ENCODE measurements around the gene RTTN. TPM values are rescaled to one million over a fixed set of nuclear protein-coding genes. Genes with fewer than 3 reads are reported as not detected.
"Not testable (repeated sequence)": the region's sequence is repeated elsewhere in the genome, so short reads cannot be mapped to it uniquely, and the experiment has no call there.

The RTTN gene
- total RNA-seq, 1 experiment from 2014 or later = 8.0 TPM

- DNase-seq (ENCODE audit: low spot score) = no peak
These were observed 48.6 kb downstream of the RTTN start for GRCh38 chr18:70156886-70157285.

DNA sequence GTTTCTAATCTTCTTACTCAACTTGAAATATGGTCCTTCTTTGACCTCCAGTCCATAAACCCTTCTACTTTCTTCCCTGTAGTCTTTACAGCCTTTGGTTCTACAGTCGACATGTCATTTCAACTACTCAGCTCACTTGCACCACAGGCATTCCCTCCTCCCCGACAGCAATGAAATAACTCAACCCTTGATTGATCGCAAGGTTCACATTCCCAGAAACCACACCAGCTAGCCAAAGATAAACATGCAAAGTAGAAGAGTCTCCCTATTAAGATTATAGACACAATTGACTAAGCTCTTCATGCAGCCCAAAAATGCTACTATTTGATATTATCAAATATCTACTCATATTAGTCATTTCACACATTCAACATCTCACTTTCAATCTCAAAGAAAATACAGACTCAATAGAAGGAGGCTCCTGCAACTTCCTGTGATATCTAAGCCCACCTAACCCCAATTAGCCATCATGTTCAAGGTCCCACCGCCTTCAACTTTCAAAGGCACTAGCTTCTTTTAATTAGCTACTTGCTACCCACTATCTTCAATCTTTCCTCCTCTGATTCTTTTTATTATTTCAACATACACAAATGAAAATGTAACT, 50.8 kb downstream of the RTTN start:
- peak; percentile 50 for DNase-seq (ENCODE audit: low spot score)

- DNase-seq (ENCODE audit: low spot score) = no peak
These were observed 53.9 kb downstream of the RTTN start for GRCh38 chr18:70151614-70152013.

GRCh38 chr18:70149616-70150301, 55.7 kb downstream of the RTTN start:
- no peak for DNase-seq (ENCODE audit: low spot score)

DNA sequence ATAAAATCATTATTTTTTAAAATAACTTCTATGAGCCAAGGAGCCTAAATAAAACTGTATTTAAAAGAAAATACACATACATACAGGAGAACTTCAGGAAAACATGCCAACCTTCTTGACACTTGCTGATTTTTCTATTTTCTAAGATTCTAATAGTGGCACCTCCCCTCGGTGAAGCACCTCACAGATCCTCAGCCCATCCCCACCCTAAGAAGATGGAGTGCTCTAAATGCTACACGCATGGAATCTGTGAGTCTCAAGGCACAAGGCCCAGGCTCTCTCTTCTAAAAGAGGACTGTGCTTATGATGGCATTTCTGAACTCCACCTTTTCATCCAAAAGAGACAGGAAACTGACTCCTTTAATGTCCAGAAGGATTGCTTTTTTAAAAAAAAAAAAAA, 56.3 kb downstream of the RTTN start:
- no peak for DNase-seq (ENCODE audit: low spot score)

DNA sequence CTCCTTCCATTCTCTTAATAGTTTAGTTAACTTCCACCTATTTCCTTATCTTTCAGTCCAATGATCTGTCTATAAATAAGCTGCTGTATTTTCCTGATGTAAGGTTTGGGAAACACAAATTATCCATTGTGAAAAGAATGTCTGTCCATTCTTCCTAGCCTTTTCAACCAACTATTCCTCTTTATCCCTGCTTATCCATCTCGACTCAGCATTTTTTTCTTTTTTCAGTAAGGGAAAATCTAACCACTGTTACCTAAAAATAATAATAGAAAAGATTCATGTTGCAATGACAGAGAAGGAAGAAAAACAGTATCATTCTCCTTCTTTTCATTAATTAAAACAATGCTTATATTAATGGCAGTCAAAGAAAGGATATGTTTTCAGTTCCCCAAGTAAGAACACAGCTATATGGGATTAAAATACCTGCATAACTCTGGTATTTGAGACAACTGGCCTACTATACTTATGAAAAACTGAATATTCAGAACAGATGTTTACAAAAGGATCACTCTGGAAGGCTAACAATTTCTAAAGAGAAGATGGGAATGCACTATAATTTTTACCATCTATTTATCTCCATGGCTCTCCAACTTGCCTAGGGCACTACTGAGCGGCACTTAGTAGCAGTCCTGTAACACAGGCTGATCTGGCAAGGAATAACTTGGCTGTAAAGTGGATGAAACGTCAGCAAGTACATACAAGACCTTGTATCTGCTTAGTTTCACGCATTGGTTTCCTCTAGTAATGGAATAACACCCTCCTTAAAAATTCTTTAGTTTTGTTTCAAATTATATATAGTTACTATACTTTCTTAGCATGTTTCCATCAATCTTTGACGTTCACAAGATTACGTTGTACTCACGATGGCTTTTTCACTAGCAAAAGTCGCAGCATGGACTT, 57.2 kb downstream of the RTTN start:
- DNase-seq (ENCODE audit: low spot score) = no peak

- DNase-seq (ENCODE audit: low spot score) = no peak
These were observed 59.3 kb downstream of the RTTN start for GRCh38 chr18:70146174-70146573.

- DNase-seq (ENCODE audit: low spot score) = no peak
These were observed 63.5 kb downstream of the RTTN start for GRCh38 chr18:70142001-70142400.

GRCh38 chr18:70139138-70139537, 66.3 kb downstream of the RTTN start:
- DNase-seq (ENCODE audit: low spot score) = no peak

- DNase-seq (ENCODE audit: low spot score) = no peak
These were observed 69.9 kb downstream of the RTTN start for GRCh38 chr18:70135604-70136003.

DNA sequence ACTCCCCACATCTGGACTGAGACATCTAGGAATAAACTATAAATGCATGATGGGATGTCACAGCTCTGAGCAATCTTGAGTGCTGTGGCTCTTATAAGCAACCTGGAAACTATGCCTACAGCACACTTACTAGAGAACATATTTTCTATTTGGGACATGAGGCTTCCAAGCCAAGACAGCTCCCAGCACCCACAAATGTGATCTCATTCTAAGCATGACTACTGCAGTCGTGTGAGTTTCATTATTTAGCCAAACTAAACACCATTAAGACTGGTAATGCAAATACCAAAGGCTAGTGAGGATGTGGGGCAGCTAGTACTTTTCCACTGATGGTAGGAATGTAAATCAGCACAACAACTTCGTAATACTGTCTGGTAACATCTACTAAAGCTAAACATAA, 72.5 kb downstream of the RTTN start:
- no peak for DNase-seq (ENCODE audit: low spot score)

GRCh38 chr18:70128271-70128670, 77.2 kb downstream of the RTTN start:
- no peak for DNase-seq (ENCODE audit: low spot score)

DNA sequence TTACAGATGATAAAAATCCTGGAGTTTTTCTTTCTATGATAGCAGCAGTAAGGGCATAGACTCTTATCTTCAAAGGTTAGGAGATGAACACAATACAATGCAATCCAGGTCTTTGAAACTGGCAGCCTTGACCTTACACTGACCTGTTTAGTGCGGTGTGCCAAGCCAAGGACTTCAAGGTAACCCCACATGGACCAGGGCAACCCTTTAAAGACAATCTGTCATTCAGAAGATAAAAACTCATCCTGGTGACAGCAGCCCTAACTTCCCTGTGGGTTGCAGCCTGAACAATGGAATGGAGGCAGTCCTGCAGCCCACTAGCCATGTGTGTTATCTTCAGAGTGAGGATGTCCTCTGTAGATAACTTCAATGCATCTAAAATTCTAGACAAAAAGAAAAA, 78.1 kb downstream of the RTTN start:
- DNase-seq (ENCODE audit: low spot score) = no peak

DNA sequence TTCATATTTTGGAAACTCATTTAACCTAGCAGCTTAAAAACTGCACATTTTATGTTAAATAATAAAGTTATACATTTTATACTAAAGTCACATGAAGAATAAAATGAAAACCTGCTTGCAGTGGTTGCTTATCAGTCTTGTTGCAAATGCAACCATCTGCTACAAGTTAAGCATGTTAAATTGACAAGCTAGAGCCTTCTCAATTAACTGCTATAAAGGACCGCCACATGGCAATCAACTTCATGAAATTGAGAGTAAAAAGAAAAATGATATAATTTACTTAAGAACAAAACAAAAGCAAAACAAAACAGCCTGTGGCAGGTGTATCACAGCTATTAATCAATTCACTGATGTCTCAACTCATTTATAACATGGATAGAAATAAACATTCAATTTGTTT, 78.7 kb downstream of the RTTN start:
- DNase-seq (ENCODE audit: low spot score) = no peak

GRCh38 chr18:70124139-70124538, 81.3 kb downstream of the RTTN start:
- no peak for DNase-seq (ENCODE audit: low spot score)

- no peak for DNase-seq (ENCODE audit: low spot score)
These were observed 83.6 kb downstream of the RTTN start for GRCh38 chr18:70121842-70122241.

GRCh38 chr18:70116949-70117348, 88.5 kb downstream of the RTTN start:
- DNase-seq (ENCODE audit: low spot score) = no peak

- no peak for DNase-seq (ENCODE audit: low spot score)
These were observed 92.0 kb downstream of the RTTN start for GRCh38 chr18:70113511-70113910.

DNA sequence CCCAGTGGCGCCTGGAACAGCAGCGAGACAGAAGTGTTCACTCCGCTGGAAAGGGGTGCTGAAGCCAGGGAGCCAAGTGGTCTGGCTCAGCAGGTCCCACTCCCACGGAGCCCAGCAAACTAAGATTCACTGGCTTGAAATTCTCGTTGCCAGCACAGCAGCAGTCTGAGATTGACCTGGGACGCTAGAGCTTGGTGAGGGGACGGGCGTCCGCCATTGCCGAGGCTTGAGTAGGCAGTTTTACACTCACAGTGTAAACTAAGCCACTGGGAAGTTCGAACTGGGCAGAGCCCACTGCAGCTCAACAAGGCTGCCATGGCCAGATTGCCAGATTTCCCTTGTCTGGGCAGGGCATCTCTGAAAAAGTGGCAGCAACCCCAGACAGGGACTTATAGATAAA, 94.8 kb downstream of the RTTN start:
- no peak for DNase-seq (ENCODE audit: low spot score)

DNA sequence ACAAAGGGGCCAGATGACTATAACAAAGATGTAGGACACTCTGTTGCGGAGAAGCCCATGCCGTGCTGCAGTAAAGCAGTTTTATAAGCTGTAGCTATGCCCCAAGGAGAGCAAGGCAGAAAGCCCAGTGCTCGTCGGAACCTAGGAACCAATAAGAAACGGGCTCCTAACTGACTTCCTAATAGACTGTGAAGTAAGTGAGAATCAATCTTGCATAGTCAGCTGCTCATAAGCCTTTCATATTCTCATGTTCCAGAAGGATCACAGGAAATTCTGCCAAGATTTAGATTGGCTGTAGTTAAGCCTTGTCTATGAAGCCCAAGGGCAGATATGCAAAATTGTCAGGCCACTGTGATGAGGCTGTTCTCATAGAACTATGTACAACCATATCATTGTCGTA, 98.4 kb downstream of the RTTN start:
- DNase-seq (ENCODE audit: low spot score) = no peak

DNA sequence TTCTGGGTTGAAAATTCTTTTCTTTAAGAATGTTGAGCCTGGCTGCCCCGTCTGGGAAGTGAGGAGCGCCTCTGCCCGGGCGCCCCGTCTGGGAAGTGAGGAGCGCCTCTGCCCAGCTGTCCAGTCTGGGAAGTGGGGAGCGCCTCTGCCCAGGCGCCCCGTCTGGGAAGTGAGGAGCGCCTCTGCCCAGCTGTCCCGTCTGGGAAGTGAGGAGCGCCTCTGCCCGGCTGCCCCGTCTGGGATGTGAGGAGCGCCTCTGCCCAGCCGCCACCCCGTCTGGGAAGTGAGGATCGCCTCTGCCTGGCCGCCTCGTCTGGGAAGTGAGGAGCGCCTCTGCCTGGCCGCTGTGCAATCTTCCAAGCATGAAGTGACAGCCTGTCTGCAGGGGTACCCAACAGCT, 102.6 kb downstream of the RTTN start:
- not testable (repeated sequence) for DNase-seq (ENCODE audit: low spot score)

GRCh38 chr18:70089858-70090257, 115.6 kb downstream of the RTTN start:
- no peak for DNase-seq (ENCODE audit: low spot score)

GRCh38 chr18:70086085-70086484, 119.4 kb downstream of the RTTN start:
- peak; percentile 1 for DNase-seq (ENCODE audit: low spot score)
